Neuronal stem cell (in vitro differentiated cells): Measurements from ENCODE around the gene KRTAP3-1.

ENCODE experiments used
- DNase-seq: peaks from one replicate; pipeline ENCODE4 v3.0.0-alpha.2; 2013; ENCODE audit warnings: low spot score
- H2AFZ ChIP-seq: one replicate; pipeline ENCODE4 v1.6.1; 2013; ENCODE audit warnings: mild to moderate bottlenecking, low read length, inconsistent platforms
- H2AK5ac ChIP-seq: 2 replicates; pipeline ENCODE4 v1.6.1; 2013; ENCODE audit warnings: low read depth, mild to moderate bottlenecking, inconsistent platforms, low read length, moderate library complexity, mixed read lengths
- H2BK120ac ChIP-seq: 2 replicates; pipeline ENCODE4 v1.6.1; 2013; ENCODE audit warnings: low read depth, mild to moderate bottlenecking, inconsistent platforms, low read length, moderate library complexity, mixed read lengths
- H2BK12ac ChIP-seq: one replicate; pipeline ENCODE4 v1.6.1; 2013; ENCODE audit warnings: low read length, inconsistent platforms
- H2BK15ac ChIP-seq: 2 replicates; pipeline ENCODE4 v1.6.1; 2013; ENCODE audit warnings: mild to moderate bottlenecking, low read length, inconsistent platforms, mixed read lengths
- H2BK5ac ChIP-seq: one replicate; pipeline ENCODE4 v1.6.1; 2013; ENCODE audit warnings: inconsistent platforms, mild to moderate bottlenecking, low read length, moderate library complexity
- H3K14ac ChIP-seq: one replicate; pipeline ENCODE4 v1.6.1; 2013; ENCODE audit warnings: low read length, inconsistent platforms
- H3K18ac ChIP-seq: 2 replicates; pipeline ENCODE4 v1.6.1; 2013; ENCODE audit warnings: low read length, inconsistent platforms
- H3K23ac ChIP-seq: 2 replicates; pipeline ENCODE4 v1.6.1; 2013; ENCODE audit warnings: low read depth, mild to moderate bottlenecking, mixed read lengths, low read length, inconsistent platforms; ENCODE audit not compliant: poor library complexity
- H3K27ac ChIP-seq: replicated peaks from 3 replicates; pipeline ENCODE4 v1.5.1; 2013; ENCODE audit warnings: low read length, inconsistent platforms
- H3K27me3 ChIP-seq, 3 experiments: 2 replicates each; pipeline ENCODE4 v1.6.1; 2013; ENCODE audit warnings: low read length in 3 of 3, mild to moderate bottlenecking in 2 of 3, inconsistent platforms in 1 of 3, low read depth in 1 of 3, mixed read lengths in 1 of 3, moderate library complexity in 1 of 3; ENCODE audit not compliant: control insufficient read depth in 3 of 3, insufficient read depth in 3 of 3
- H3K36me3 ChIP-seq, 2 donors: replicated peaks in 1 of 2; 2 replicates each; pipeline ENCODE4 v1.6.1; 2013; ENCODE audit warnings: low read length in 2 of 2; ENCODE audit not compliant: control insufficient read depth in 2 of 2, insufficient read depth in 2 of 2
- H3K4ac ChIP-seq: 2 replicates; pipeline ENCODE4 v1.6.1; 2013; ENCODE audit warnings: inconsistent platforms, mild to moderate bottlenecking, low read length, moderate library complexity
- H3K4me1 ChIP-seq, 2 donors: 1 replicate in 1 of 2; 2 replicates in 1 of 2; pipeline ENCODE4 v1.6.1; 2013; ENCODE audit warnings: low read length in 2 of 2, low read depth in 1 of 2; ENCODE audit not compliant: control insufficient read depth in 2 of 2, insufficient read depth in 1 of 2
- H3K4me2 ChIP-seq: one replicate; pipeline ENCODE4 v1.6.1; 2013; ENCODE audit warnings: mild to moderate bottlenecking, low read length, inconsistent platforms; ENCODE audit not compliant: insufficient read depth, poor library complexity, severe bottlenecking
- H3K4me3 ChIP-seq, 2 donors: 2 replicates each; pipeline ENCODE4 v1.5.1; 2013; ENCODE audit warnings: low read length in 2 of 2, mild to moderate bottlenecking in 2 of 2, inconsistent platforms in 1 of 2, moderate library complexity in 1 of 2
- H3K79me1 ChIP-seq: one replicate; pipeline ENCODE4 v1.6.1; 2013; ENCODE audit warnings: low read depth, mild to moderate bottlenecking, inconsistent platforms, low read length, moderate library complexity
- H3K9ac ChIP-seq: one replicate; pipeline ENCODE4 v1.6.1; 2013; ENCODE audit warnings: mild to moderate bottlenecking, low read depth, low read length, inconsistent platforms; ENCODE audit not compliant: poor library complexity
- H3K9me3 ChIP-seq, 2 donors: replicated peaks in 1 of 2; 2 replicates each; pipeline versions ENCODE3 to v1.6.1; 2013; ENCODE audit warnings: low read length in 2 of 2, mild to moderate bottlenecking in 2 of 2, inconsistent platforms in 1 of 2, low read depth in 1 of 2, mixed read lengths in 1 of 2, moderate library complexity in 1 of 2; ENCODE audit not compliant: control insufficient read depth in 2 of 2, insufficient read depth in 1 of 2
- H4K8ac ChIP-seq: one replicate; pipeline ENCODE4 v1.6.1; 2013; ENCODE audit warnings: low read depth, mild to moderate bottlenecking, inconsistent platforms, low read length, moderate library complexity
- H4K91ac ChIP-seq: one replicate; pipeline ENCODE4 v1.6.1; 2013; ENCODE audit warnings: low read length, low read depth, mild to moderate bottlenecking, inconsistent platforms; ENCODE audit not compliant: poor library complexity
- WGBS, 2 donors: extraction: QIAGEN DNeasy Blood & Tissue Kit; methylation state at CpG; one replicate each; pipeline ENCODE4 v1.1.7; 2013; ENCODE audit warnings: missing lambda C conversion rate in 2 of 2, mixed read lengths in 1 of 2; ENCODE audit not compliant: insufficient read length in 2 of 2, insufficient replicate concordance in 1 of 2; ENCODE audit errors: extremely low coverage in 2 of 2; 5-methylcytosine and 5-hydroxymethylcytosine counted together

KRTAP3-1 gene

GRCh38 chr17:41015454-41015853, 6.5 kb upstream of the KRTAP3-1 start:
- Histone ChIP-seq H3K9me3 (no peaks in the 10 kb centered on the region), H3K79me1 (no peaks in the 10 kb centered on the region), H3K4me3 (no peak overlapping the region), H3K27ac (no peak overlapping the region), H4K91ac (no peak overlapping the region), H3K14ac (no peak overlapping the region), H3K23ac (no peak overlapping the region), H2BK15ac (no peak overlapping the region), H2BK12ac (no peak overlapping the region), H3K18ac (no peak overlapping the region), H4K8ac (no peak overlapping the region), H3K27me3 (no peaks in the 10 kb centered on the region), H3K4me2 (no peak overlapping the region), H2BK120ac (no peak overlapping the region), H2BK5ac (no peak overlapping the region), H3K36me3 (no peaks in the 10 kb centered on the region), H2AK5ac (no peak overlapping the region), H3K4ac (no peak overlapping the region), H2AFZ (no peak overlapping the region), H3K9ac (no peak overlapping the region), H3K4me1 (no peaks in the 10 kb centered on the region)
- DNase-seq: no peak
- WGBS, 2 donors: no CpG with 5 or more reads among the region's 7 CpGs

- Histone ChIP-seq H3K79me1 (no peaks in the 10 kb centered on the region), H3K9me3 (no peaks in the 10 kb centered on the region), H3K4ac (no peak overlapping the region), H3K9ac (no peak overlapping the region), H3K36me3 (no peaks in the 10 kb centered on the region), H3K4me1 (peaks cover 0 to 4% of the 10 kb centered on the region in 2 donors), H3K4me3 (no peak overlapping the region), H2BK15ac (no peak overlapping the region), H4K91ac (no peak overlapping the region), H2BK12ac (no peak overlapping the region), H3K23ac (no peak overlapping the region), H4K8ac (no peak overlapping the region), H2AK5ac (no peak overlapping the region), H2AFZ (no peak overlapping the region), H3K27me3 (no peaks in the 10 kb centered on the region), H3K27ac (no peak overlapping the region), H2BK5ac (no peak overlapping the region), H3K4me2 (no peak overlapping the region), H3K14ac (no peak overlapping the region), H3K18ac (no peak overlapping the region), H2BK120ac (no peak overlapping the region)
- WGBS, 2 donors: no CpG with 5 or more reads among the region's 1 CpG
- DNase-seq: no peak
Observed at GRCh38 chr17:41013606-41014005, 4.7 kb upstream of the KRTAP3-1 start.

DNA sequence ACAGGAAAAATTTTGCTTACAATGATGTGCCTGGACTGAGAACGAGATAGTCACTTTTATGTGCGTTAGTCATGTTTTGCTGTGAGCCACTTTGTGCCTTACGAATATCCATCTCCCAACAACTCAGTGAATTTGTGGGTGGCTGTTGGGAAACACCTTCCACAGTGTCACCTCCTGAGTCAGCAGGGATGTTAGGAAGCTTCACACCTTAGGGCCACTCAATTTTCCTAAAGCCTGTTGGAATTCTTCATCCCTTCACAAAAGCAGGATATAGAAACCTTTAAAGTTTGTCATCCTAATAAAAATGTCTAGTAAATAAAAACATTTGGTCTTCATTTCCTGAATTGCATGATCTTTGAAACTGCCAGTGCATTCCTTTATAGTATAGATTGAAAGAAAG, 4.3 kb upstream of the KRTAP3-1 start:
- Histone ChIP-seq H3K79me1 (no peaks in the 10 kb centered on the region), H4K91ac (no peak overlapping the region), H3K4me1 (peaks cover 0 to 5% of the 10 kb centered on the region in 2 donors), H3K4me3 (peak overlapping the region in 1 of 2 donors; percentile 25), H2BK5ac (no peak overlapping the region), H3K23ac (no peak overlapping the region), H3K4ac (no peak overlapping the region), H4K8ac (no peak overlapping the region), H2BK12ac (no peak overlapping the region), H3K9ac (no peak overlapping the region), H3K9me3 (no peaks in the 10 kb centered on the region), H3K27ac (no peak overlapping the region), H3K18ac (no peak overlapping the region), H2BK15ac (no peak overlapping the region), H3K4me2 (no peak overlapping the region), H2AFZ (no peak overlapping the region), H2AK5ac (no peak overlapping the region), H2BK120ac (no peak overlapping the region), H3K27me3 (no peaks in the 10 kb centered on the region), H3K14ac (no peak overlapping the region), H3K36me3 (no peaks in the 10 kb centered on the region)
- WGBS, 2 donors: no CpG with 5 or more reads among the region's 3 CpGs
- no peak for DNase-seq

- H3K4ac ChIP-seq: no peak overlapping the region
- H3K14ac ChIP-seq: no peak overlapping the region
- no peak overlapping the region for H3K4me2 ChIP-seq
- H3K36me3 ChIP-seq: no peaks in the 10 kb centered on the region
- no peaks in the 10 kb centered on the region for H3K27me3 ChIP-seq
- H4K91ac ChIP-seq: no peak overlapping the region
- no peak overlapping the region for H3K18ac ChIP-seq
- H2BK12ac ChIP-seq: no peak overlapping the region
- H3K23ac ChIP-seq: no peak overlapping the region
- H2AFZ ChIP-seq: no peak overlapping the region
- DNase-seq: no peak
- H2BK5ac ChIP-seq: no peak overlapping the region
- 100% methylated on average over 1 of the region's 6 CpGs; no CpG with 5 or more reads in 1 of the 2 donors for WGBS, 2 donors
- H3K79me1 ChIP-seq: no peaks in the 10 kb centered on the region
- no peak overlapping the region for H2AK5ac ChIP-seq
- H4K8ac ChIP-seq: no peak overlapping the region
- peak overlapping the region in 1 of 2 donors; percentile 25 for H3K4me3 ChIP-seq
- H3K27ac ChIP-seq: no peak overlapping the region
- H3K9me3 ChIP-seq: no peaks in the 10 kb centered on the region
- no peak overlapping the region for H2BK15ac ChIP-seq
- no peak overlapping the region for H2BK120ac ChIP-seq
- no peak overlapping the region for H3K9ac ChIP-seq
- H3K4me1 ChIP-seq: peaks cover 0 to 5% of the 10 kb centered on the region in 2 donors
Observed at GRCh38 chr17:41012326-41013120, 3.6 kb upstream of the KRTAP3-1 start.
